Smooth muscle cell (in vitro differentiated cells): ENCODE measurements around the gene MID1. TPM values are rescaled to one million over a fixed set of nuclear protein-coding genes. Genes with fewer than 3 reads are reported as not detected.

ENCODE experiments used
- DNase-seq: peaks from one replicate; lab custom pipeline; 2025; ENCODE audit not compliant: unreplicated experiment; lab: John Stamatoyannopoulos, UW
- H2AFZ ChIP-seq: fragments of 200-600 bp; sonication (generic); 2 replicates; pipeline ENCODE4 v1.6.0; 2016; ENCODE audit warnings: antibody characterized with exemption, low read depth, mild to moderate bottlenecking
- H3F3A ChIP-seq: fragments of 200-600 bp; sonication (generic); 2 replicates; pipeline ENCODE4 v1.6.0; 2017; ENCODE audit warnings: antibody characterized with exemption, low read depth
- H3K27ac ChIP-seq: fragments of 200-600 bp; sonication (generic); 2 replicates; pipeline ENCODE4 v1.5.1; 2016; ENCODE audit warnings: low read depth, mild to moderate bottlenecking
- H3K27me3 ChIP-seq: fragments of 200-600 bp; sonication (generic); 2 replicates; pipeline ENCODE4 v1.6.1; 2016; ENCODE audit warnings: low read depth, mild to moderate bottlenecking
- H3K36me3 ChIP-seq: fragments of 200-600 bp; sonication (generic); 2 replicates; pipeline ENCODE4 v1.5.1; 2016; ENCODE audit warnings: low read depth
- H3K4me1 ChIP-seq: fragments of 200-600 bp; sonication (generic); 2 replicates; pipeline ENCODE4 v1.5.1; 2016; ENCODE audit warnings: low read depth
- H3K4me2 ChIP-seq: fragments of 200-600 bp; sonication (generic); 2 replicates; pipeline ENCODE4 v1.6.0; 2016; ENCODE audit warnings: mild to moderate bottlenecking
- H3K4me3 ChIP-seq: fragments of 200-600 bp; sonication (generic); 2 replicates; pipeline ENCODE4 v1.5.1; 2016; ENCODE audit warnings: mild to moderate bottlenecking
- H3K79me2 ChIP-seq: fragments of 200-600 bp; sonication (generic); 2 replicates; pipeline ENCODE4 v1.6.0; 2016; ENCODE audit warnings: low read depth, mild to moderate bottlenecking
- H3K9ac ChIP-seq: fragments of 200-600 bp; sonication (generic); 2 replicates; pipeline ENCODE4 v1.6.0; 2016; ENCODE audit warnings: low read depth
- H3K9me3 ChIP-seq: fragments of 200-600 bp; sonication (generic); replicated peaks from 2 replicates; pipeline ENCODE4 v1.5.1; 2016; ENCODE audit warnings: low read depth
- H4K20me1 ChIP-seq: fragments of 200-600 bp; sonication (generic); 2 replicates; pipeline ENCODE4 v1.6.0; 2016; ENCODE audit warnings: low read depth
- WGBS: methylation state at CpG from one replicate; pipeline ENCODE4 v1.1.7; 2016; ENCODE audit warnings: low lambda C conversion rate; 5-methylcytosine and 5-hydroxymethylcytosine counted together
- polyA plus RNA-seq: library from polyadenylated mRNA; unstranded; fragments of >200 nt; fragmentation: Nextera tagmentation; extraction: Ambion mirVana; gene quantifications from 2 replicates; pipeline ENCODE4 v1.2.1, GENCODE V29; 2016
- total RNA-seq: library from RNA; depleted of rRNA; stranded (reverse); fragments of >200 nt; gene quantifications from 2 replicates; pipeline ENCODE4 v1.2.3, GENCODE V29; 2014
- TF ChIP-seq, protein P1 (sequence below): fragments of 200-600 bp; sonication (generic); IDR thresholded peaks from 2 replicates; pipeline ENCODE4 v1.5.1; 2017; ENCODE audit warnings: borderline replicate concordance, mild to moderate bottlenecking, antibody characterized with exemption; ENCODE audit not compliant: insufficient read depth, poor library complexity, severe bottlenecking

MID1 gene
- total and polyA plus RNA-seq, 2 experiments from 2014 or later, result 22.6 to 45.2 TPM

DNA sequence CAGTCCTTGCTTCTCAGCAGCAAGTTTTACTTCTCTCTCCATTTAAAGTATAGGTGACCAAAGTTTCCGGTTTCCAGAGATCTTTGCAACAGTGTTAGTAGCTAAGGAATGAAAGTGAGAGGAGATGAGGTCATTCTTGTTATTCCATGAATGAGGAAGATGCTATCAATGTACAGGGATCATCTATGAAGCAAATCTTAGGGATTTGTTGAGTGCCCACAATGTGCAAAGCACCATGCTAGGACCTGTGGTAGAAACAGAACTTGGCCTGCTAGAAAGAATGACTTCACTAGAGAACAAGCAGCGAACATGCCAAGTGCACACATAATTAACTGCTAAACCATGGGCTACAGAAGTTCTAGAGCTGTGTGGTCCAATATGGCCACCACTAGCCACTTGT, 112.5 kb downstream of the MID1 start:
- WGBS, result 67% methylated on average over 2 of the region's 2 CpGs
- H3K4me2 ChIP-seq, result no peak overlapping the region
- no peaks in the 10 kb centered on the region for H3K4me1 ChIP-seq
- H3K4me3 ChIP-seq, result no peak overlapping the region
- no peaks in the 10 kb centered on the region for H4K20me1 ChIP-seq
- peak overlapping the region; percentile 4 for H3K27ac ChIP-seq
- H3K36me3 ChIP-seq, result no peaks in the 10 kb centered on the region
- no peak overlapping the region for H3K9ac ChIP-seq
- H3K79me2 ChIP-seq, result no peaks in the 10 kb centered on the region
- TF ChIP-seq, protein P1, sequence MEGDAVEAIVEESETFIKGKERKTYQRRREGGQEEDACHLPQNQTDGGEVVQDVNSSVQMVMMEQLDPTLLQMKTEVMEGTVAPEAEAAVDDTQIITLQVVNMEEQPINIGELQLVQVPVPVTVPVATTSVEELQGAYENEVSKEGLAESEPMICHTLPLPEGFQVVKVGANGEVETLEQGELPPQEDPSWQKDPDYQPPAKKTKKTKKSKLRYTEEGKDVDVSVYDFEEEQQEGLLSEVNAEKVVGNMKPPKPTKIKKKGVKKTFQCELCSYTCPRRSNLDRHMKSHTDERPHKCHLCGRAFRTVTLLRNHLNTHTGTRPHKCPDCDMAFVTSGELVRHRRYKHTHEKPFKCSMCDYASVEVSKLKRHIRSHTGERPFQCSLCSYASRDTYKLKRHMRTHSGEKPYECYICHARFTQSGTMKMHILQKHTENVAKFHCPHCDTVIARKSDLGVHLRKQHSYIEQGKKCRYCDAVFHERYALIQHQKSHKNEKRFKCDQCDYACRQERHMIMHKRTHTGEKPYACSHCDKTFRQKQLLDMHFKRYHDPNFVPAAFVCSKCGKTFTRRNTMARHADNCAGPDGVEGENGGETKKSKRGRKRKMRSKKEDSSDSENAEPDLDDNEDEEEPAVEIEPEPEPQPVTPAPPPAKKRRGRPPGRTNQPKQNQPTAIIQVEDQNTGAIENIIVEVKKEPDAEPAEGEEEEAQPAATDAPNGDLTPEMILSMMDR, result no peak
- H3K9me3 ChIP-seq, result no peaks in the 10 kb centered on the region
- no peaks in the 10 kb centered on the region for H3K27me3 ChIP-seq
- DNase-seq, result no peak
- no peak overlapping the region for H2AFZ ChIP-seq
- no peaks in the 10 kb centered on the region for H3F3A ChIP-seq

DNA sequence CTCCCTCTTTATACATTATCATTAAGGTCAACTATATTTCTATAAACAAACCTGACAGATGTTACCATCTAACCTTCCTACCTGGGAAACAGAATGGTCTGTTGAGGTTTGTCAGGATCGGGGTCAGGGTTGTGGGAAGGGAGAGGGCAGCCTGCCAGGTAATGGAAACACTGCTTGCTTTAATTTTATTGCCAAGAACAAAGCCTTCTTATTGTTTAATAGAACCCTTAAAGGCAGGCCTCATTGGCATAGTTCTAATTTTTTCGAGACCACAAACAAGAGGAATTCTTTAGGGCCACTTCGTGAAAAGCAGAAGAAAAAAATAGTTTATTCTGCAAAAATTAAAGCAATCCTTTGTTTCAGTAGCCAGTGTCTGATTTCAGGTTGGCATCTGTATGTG, 113.2 kb downstream of the MID1 start:
- no peak for DNase-seq
- no peak overlapping the region for H3K9ac ChIP-seq

DNA sequence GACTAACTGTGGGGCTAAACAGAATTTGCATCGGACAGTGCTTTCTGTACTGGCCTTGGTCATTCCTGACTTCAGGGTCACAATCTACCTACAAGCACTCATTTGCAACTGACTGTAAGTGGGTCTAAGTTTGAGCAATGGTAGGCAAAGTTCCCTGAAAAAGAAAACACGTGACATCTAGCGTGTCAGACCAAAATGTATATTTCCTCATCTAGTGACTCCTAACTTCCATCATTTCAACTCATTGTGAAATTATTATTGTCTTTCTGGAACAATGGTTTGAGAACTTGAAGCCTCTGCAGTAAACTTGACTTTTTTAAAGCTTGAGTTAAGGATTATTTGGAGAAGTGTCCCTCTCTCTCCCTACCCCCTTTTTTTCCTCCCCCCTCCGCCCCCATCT, 113.6 kb downstream of the MID1 start:
- H3K27ac ChIP-seq, result no peak overlapping the region
- no peak for DNase-seq
- no peaks in the 10 kb centered on the region for H3K79me2 ChIP-seq
- H3K4me3 ChIP-seq, result no peak overlapping the region
- H3K9ac ChIP-seq, result no peak overlapping the region
- no peaks in the 10 kb centered on the region for H3F3A ChIP-seq
- H3K9me3 ChIP-seq, result no peaks in the 10 kb centered on the region
- no peaks in the 10 kb centered on the region for H3K36me3 ChIP-seq
- H4K20me1 ChIP-seq, result no peaks in the 10 kb centered on the region
- no peak overlapping the region for H3K4me2 ChIP-seq
- no peaks in the 10 kb centered on the region for H3K4me1 ChIP-seq
- TF ChIP-seq, protein P1, result no peak
- 91% methylated on average over 3 of the region's 4 CpGs for WGBS
- H3K27me3 ChIP-seq, result no peaks in the 10 kb centered on the region
- H2AFZ ChIP-seq, result no peak overlapping the region

More for the DNA sequence above, 113.2 kb downstream of the MID1 start:
- H3K27me3 ChIP-seq, result no peaks in the 10 kb centered on the region
- H3K4me1 ChIP-seq, result no peaks in the 10 kb centered on the region
- no peaks in the 10 kb centered on the region for H3K79me2 ChIP-seq
- H3K4me3 ChIP-seq, result no peak overlapping the region
- WGBS, result 59% methylated on average over 3 of the region's 3 CpGs
- TF ChIP-seq, protein P1, result no peak
- H3K4me2 ChIP-seq, result no peak overlapping the region
- no peak overlapping the region for H2AFZ ChIP-seq
- peak overlapping the region; percentile 4 for H3K27ac ChIP-seq
- no peaks in the 10 kb centered on the region for H3F3A ChIP-seq
- H3K36me3 ChIP-seq, result no peaks in the 10 kb centered on the region
- H3K9me3 ChIP-seq, result no peaks in the 10 kb centered on the region
- H4K20me1 ChIP-seq, result no peaks in the 10 kb centered on the region

DNA sequence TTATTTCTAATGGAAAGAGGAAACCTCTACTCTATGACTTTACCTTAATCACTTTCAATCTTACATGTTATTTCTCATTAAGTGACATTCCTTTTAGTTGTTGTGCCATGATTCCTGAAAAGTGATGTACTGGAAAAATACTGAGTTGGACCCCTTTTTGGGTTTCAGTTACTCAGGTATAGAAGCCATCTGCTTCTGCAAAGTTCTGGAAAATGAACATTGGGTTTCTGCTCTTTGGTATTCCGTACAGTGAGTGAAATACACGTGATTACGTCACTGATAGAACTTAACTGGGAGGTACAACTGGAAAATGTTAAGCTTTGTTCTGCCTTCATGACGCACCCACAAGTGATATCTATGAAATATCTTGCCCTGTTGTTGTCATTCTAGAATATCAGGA, 114.7 kb downstream of the MID1 start:
- H3K4me1 ChIP-seq, result no peaks in the 10 kb centered on the region
- H3K4me3 ChIP-seq, result no peak overlapping the region
- H3K27me3 ChIP-seq, result no peaks in the 10 kb centered on the region
- H3F3A ChIP-seq, result no peaks in the 10 kb centered on the region
- TF ChIP-seq, protein P1, result no peak
- H4K20me1 ChIP-seq, result no peaks in the 10 kb centered on the region
- no peak for DNase-seq
- H3K9me3 ChIP-seq, result no peaks in the 10 kb centered on the region
- H3K4me2 ChIP-seq, result no peak overlapping the region
- no peaks in the 10 kb centered on the region for H3K36me3 ChIP-seq
- no peak overlapping the region for H3K27ac ChIP-seq
- no peaks in the 10 kb centered on the region for H3K79me2 ChIP-seq
- no peak overlapping the region for H3K9ac ChIP-seq
- H2AFZ ChIP-seq, result no peak overlapping the region
- WGBS, result 80% methylated on average over 4 of the region's 4 CpGs
